Measurements from ENCODE around the gene TMEM187. TPM values are rescaled to one million over a fixed set of nuclear protein-coding genes. Genes with fewer than 3 reads are reported as not detected.

The TMEM187 gene
- total RNA-seq, 1 donor from 2014 or later = 14.4 TPM

DNA sequence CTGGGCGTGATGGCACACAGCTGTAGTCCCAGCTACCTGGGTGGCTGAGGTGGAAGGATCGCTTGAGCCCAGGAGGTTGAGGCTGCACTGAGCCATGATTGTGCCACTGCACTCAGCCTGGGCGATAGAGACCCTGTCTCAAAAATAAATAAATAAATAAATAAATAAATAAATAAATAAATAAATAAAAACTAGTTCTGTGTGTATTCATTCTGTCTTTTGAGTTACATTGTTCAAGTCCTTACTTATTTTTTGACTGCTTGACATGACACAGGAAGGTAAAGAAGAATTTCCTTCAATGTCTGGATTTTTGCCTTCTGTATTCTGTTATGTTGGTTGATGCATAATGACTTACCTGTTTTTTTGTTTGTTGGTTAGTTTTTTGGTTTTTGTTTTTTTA, 35.5 kb upstream of the TMEM187 start:
- H3K36me3 Mint-ChIP-seq = no peaks in the 10 kb centered on the region
- H3K27ac Mint-ChIP-seq = no peak overlapping the region
- H3K9me3 Mint-ChIP-seq = no peaks in the 10 kb centered on the region
- no peaks in the 10 kb centered on the region for H3K4me1 Mint-ChIP-seq (ENCODE audit: unreplicated experiment)
- H3K27me3 Mint-ChIP-seq = no peaks in the 10 kb centered on the region
- no peak for DNase-seq (ENCODE audit: extremely low spot score, unreplicated experiment)
- TF ChIP-seq, protein P1, sequence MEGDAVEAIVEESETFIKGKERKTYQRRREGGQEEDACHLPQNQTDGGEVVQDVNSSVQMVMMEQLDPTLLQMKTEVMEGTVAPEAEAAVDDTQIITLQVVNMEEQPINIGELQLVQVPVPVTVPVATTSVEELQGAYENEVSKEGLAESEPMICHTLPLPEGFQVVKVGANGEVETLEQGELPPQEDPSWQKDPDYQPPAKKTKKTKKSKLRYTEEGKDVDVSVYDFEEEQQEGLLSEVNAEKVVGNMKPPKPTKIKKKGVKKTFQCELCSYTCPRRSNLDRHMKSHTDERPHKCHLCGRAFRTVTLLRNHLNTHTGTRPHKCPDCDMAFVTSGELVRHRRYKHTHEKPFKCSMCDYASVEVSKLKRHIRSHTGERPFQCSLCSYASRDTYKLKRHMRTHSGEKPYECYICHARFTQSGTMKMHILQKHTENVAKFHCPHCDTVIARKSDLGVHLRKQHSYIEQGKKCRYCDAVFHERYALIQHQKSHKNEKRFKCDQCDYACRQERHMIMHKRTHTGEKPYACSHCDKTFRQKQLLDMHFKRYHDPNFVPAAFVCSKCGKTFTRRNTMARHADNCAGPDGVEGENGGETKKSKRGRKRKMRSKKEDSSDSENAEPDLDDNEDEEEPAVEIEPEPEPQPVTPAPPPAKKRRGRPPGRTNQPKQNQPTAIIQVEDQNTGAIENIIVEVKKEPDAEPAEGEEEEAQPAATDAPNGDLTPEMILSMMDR (conservative IDR thresholded peaks at IDR 0.05) = no peak
- no peak overlapping the region for H3K4me3 Mint-ChIP-seq

DNA sequence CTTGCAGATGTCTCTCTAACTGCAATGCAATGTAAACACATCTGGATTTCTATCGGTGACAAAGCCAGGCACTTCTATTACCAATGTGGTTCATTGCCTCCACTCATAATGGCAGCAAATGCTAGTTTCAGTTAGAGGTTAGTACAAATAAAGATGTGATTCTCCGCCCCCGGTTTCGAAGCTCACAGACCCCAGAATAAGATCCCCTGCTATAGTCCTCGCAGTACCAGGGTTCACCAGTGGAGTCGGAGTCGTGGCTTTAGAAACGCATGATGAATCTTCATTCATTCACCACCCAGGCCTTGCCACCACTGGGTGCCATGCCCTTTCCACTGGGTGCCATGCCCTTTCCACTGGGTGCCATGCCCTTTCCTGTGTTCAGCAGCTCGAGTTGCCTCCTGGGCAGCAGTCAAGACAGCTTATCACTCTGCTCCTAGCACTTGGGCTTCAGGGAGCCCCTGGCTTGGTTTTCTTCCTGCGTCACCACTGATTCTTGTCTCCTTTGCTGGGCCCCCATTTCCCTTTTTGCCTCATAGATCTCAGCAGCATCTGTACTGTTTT, 34.2 kb upstream of the TMEM187 start:
- no peak for DNase-seq (ENCODE audit: extremely low spot score, unreplicated experiment)
- Mint-ChIP-seq H3K27me3 (no peaks in the 10 kb centered on the region), H3K4me1 (ENCODE audit: unreplicated experiment) (no peaks in the 10 kb centered on the region), H3K36me3 (no peaks in the 10 kb centered on the region), H3K4me3 (no peak overlapping the region), H3K27ac (no peak overlapping the region), H3K9me3 (no peaks in the 10 kb centered on the region)
- TF ChIP-seq, protein P1 (conservative IDR thresholded peaks at IDR 0.05) = peak; percentile 38

DNA sequence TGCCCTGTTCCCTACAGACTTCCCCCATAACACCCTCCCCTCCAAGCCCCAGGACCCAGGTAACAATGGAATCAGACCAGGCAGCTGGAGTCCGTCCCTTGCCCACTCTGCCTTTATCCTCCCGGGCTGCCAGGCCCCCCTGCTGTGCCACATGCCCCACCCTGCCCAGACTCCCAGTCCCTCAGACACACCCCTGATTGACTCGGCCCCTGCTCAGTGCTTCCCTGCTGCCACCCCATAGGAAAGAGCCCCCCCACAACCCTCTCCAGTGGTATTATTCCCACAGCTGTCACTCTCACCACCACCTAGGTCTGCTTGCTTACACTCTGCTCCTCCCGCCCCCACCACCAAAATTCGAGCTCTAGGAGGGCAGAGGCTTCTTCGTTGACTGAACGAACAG, 33.0 kb upstream of the TMEM187 start:
- H3K9me3 Mint-ChIP-seq = no peaks in the 10 kb centered on the region
- H3K27ac Mint-ChIP-seq = no peak overlapping the region
- H3K36me3 Mint-ChIP-seq = no peaks in the 10 kb centered on the region
- H3K27me3 Mint-ChIP-seq = no peaks in the 10 kb centered on the region
- TF ChIP-seq, protein P1 (conservative IDR thresholded peaks at IDR 0.05) = no peak
- H3K4me1 Mint-ChIP-seq (ENCODE audit: unreplicated experiment) = no peaks in the 10 kb centered on the region
- DNase-seq (ENCODE audit: extremely low spot score, unreplicated experiment) = no peak
- H3K4me3 Mint-ChIP-seq = no peak overlapping the region

DNA sequence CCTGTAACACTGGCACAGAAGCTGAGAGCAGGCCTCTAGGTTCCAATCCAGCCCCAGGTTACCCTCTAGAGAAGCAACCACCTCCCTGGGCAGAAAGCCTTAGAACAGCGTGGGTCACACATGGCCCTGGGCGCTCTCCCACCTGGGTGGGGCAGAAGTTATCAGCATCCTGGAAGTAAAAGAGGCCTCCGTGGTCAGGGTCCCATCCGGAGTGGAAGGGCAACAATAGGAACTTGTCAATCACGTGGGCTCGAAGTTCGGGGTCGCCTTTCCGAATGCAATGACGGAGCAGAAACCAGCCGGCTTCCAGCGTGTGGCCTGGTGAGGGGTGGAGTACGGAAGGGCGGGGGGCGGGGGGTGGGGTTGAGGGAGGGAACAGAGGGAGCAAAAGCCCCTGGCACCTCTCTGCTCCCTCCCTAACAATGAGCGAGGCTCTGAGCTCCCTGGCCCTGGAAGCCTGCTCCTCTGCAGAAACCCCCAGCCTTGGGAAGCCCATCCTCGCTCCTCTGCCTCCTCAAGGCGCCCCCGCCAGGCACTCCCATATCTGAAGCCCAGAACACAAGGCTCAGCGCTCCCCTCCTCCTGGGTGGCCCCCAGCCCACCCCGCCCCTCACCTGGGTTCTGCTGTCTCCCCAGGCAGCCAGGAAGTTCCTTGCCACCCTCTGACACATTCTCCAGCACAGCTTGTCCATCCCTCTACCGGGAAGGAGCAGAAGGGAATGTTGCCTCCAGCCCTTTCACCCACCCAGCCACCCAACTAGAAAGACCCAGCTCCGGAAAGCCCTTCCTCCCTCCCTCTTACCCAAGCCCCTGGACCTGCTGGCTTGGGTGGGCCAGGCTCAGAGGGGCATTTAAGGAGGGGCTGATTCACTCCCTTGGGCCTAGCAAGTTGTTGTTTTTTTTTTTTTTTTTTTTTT, 31.0 kb upstream of the TMEM187 start:
- H3K9me3 Mint-ChIP-seq = no peaks in the 10 kb centered on the region
- no peaks in the 10 kb centered on the region for H3K4me1 Mint-ChIP-seq (ENCODE audit: unreplicated experiment)
- H3K27ac Mint-ChIP-seq = peak overlapping the region; percentile 76
- H3K27me3 Mint-ChIP-seq = no peaks in the 10 kb centered on the region
- no peak for DNase-seq (ENCODE audit: extremely low spot score, unreplicated experiment)
- H3K36me3 Mint-ChIP-seq = no peaks in the 10 kb centered on the region
- H3K4me3 Mint-ChIP-seq = no peak overlapping the region
- TF ChIP-seq, protein P1 (conservative IDR thresholded peaks at IDR 0.05) = no peak

DNA sequence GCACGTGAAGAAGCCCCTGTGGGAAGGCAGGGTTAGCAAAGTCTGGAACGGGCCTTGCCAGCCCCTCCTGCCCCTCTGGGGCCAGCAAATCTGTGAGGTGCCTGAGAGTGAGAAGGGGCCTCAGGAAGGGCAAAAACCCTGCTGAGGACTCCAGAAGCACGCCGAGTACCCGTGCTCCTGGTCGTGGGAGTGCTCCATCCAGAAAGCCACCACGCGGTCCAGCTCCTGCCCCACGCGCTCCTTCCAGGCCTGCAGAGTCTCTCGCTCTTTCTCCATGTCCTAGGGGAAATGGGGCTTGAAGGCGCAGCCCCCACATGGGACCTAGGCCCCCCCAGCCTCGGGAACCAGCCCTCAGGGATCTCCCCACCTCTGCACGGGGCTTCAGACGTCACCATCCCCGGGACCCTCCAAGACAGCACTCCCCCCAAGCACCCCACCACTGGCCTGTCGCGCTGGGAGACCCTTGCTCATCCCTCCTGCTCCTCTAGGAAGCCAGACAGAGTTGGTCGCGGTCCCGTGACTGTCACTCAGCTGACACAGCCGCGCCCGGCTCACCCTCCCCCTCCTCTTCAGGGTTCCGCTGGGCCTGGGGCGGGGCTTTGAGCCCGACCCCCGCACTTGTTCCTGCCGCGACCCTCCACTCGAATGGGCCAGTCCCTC, 28.3 kb upstream of the TMEM187 start, which contains the start of gene RENBP:
TSS of gene RENBP (minus strand) at position 504 of the 660 bp plus-strand sequence. CDS start at position 471, 33 bp downstream.
- Mint-ChIP-seq H3K27ac (no peak within 1 kb of the TSS), H3K4me1 (ENCODE audit: unreplicated experiment) (peaks cover 14% of the 10 kb centered on the region), H3K4me3 (peak within 1 kb of the TSS; percentile 20), H3K27me3 (no peaks in the 10 kb centered on the region), H3K36me3 (peaks cover 4% of the 10 kb centered on the region), H3K9me3 (no peaks in the 10 kb centered on the region)
- TF ChIP-seq, protein P1 (conservative IDR thresholded peaks at IDR 0.05) = no peak
- no peak for DNase-seq (ENCODE audit: extremely low spot score, unreplicated experiment)
